RPMI8226 (cell line): ENCODE data around the gene FGL2.
"Not testable (repeated sequence)": the region's sequence is repeated elsewhere in the genome, so short reads cannot be mapped to it uniquely, and the experiment has no call there.

Experiments
- DNase-seq: peaks from one replicate; pipeline ENCODE4 v3.0.0-alpha.2; 2015

FGL2 gene

GRCh38 chr7:77199013-77199966 is at the start of gene FGL2:
FGL2 (minus strand) TSS chr7:77199819; CDS start chr7:77199793, 26 bp downstream.
- DNase-seq: no peak

GRCh38 chr7:77248154-77248553 is 48.5 kb upstream of the FGL2 start:
- no peak for DNase-seq

GRCh38 chr7:77247206-77247850 is 47.7 kb upstream of the FGL2 start:
- peak; percentile 85 for DNase-seq

GRCh38 chr7:77246026-77246640 is 46.5 kb upstream of the FGL2 start:
- no peak for DNase-seq

GRCh38 chr7:77245015-77245755 is 45.6 kb upstream of the FGL2 start:
- DNase-seq: no peak

- no peak for DNase-seq
Measured at GRCh38 chr7:77244222-77244934, 44.8 kb upstream of the FGL2 start.

GRCh38 chr7:77242554-77242953 is 42.9 kb upstream of the FGL2 start:
- DNase-seq: no peak

- DNase-seq: no peak
Measured at GRCh38 chr7:77242068-77242467, 42.4 kb upstream of the FGL2 start.

GRCh38 chr7:77239471-77239870 is 39.9 kb upstream of the FGL2 start:
- no peak for DNase-seq

- no peak for DNase-seq
Measured at GRCh38 chr7:77238703-77239136, 39.1 kb upstream of the FGL2 start.

GRCh38 chr7:77235276-77235675 is 35.7 kb upstream of the FGL2 start:
- DNase-seq: no peak

- no peak for DNase-seq
Measured at GRCh38 chr7:77232467-77232866, 32.8 kb upstream of the FGL2 start.

GRCh38 chr7:77228795-77229194 is 29.2 kb upstream of the FGL2 start:
- DNase-seq: not testable (repeated sequence)

- no peak for DNase-seq
Measured at GRCh38 chr7:77226357-77226839, 26.8 kb upstream of the FGL2 start.

- DNase-seq: no peak
Measured at GRCh38 chr7:77223261-77223660, 23.6 kb upstream of the FGL2 start.

- no peak for DNase-seq
Measured at GRCh38 chr7:77222819-77223218, 23.2 kb upstream of the FGL2 start.

GRCh38 chr7:77222065-77222464 is 22.4 kb upstream of the FGL2 start:
- DNase-seq: no peak

GRCh38 chr7:77219701-77220331 is 20.2 kb upstream of the FGL2 start:
- not testable (repeated sequence) for DNase-seq

GRCh38 chr7:77217474-77218185 is 18.0 kb upstream of the FGL2 start:
- no peak for DNase-seq

GRCh38 chr7:77216181-77216845 is 16.7 kb upstream of the FGL2 start:
- no peak for DNase-seq
